ENCODE results near the gene BMAL1. TPM values are rescaled to one million over a fixed set of nuclear protein-coding genes. Genes with fewer than 3 reads are reported as not detected.

BMAL1 gene
- total RNA-seq, 4 donors from 2014 or later, result 19.4 to 87.5 (median 39.7) TPM

GRCh38 chr11:13235895-13236294 is 41.7 kb upstream of the BMAL1 start:
- H3K4me1 ChIP-seq, result no peaks in the 10 kb centered on the region
- H3K36me3 ChIP-seq, result no peaks in the 10 kb centered on the region
- no peak for DNase-seq
- H3K9me3 ChIP-seq, result no peaks in the 10 kb centered on the region
- no peaks in the 10 kb centered on the region for H3K27me3 ChIP-seq
- no peak overlapping the region for H3K27ac ChIP-seq
- TF ChIP-seq, protein P1, sequence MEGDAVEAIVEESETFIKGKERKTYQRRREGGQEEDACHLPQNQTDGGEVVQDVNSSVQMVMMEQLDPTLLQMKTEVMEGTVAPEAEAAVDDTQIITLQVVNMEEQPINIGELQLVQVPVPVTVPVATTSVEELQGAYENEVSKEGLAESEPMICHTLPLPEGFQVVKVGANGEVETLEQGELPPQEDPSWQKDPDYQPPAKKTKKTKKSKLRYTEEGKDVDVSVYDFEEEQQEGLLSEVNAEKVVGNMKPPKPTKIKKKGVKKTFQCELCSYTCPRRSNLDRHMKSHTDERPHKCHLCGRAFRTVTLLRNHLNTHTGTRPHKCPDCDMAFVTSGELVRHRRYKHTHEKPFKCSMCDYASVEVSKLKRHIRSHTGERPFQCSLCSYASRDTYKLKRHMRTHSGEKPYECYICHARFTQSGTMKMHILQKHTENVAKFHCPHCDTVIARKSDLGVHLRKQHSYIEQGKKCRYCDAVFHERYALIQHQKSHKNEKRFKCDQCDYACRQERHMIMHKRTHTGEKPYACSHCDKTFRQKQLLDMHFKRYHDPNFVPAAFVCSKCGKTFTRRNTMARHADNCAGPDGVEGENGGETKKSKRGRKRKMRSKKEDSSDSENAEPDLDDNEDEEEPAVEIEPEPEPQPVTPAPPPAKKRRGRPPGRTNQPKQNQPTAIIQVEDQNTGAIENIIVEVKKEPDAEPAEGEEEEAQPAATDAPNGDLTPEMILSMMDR (IDR thresholded peaks at IDR 0.05), result no peak
- TF ChIP-seq POLR2A (IDR thresholded peaks at IDR 0.05), result no peak
- no peak overlapping the region for H3K4me3 ChIP-seq

- Histone ChIP-seq H3K27me3 (no peaks in the 10 kb centered on the region), H3K27ac (no peak overlapping the region), H3K36me3 (no peaks in the 10 kb centered on the region), H3K4me3 (no peak overlapping the region), H3K4me1 (no peaks in the 10 kb centered on the region), H3K9me3 (no peaks in the 10 kb centered on the region)
- DNase-seq, result no peak
- TF ChIP-seq, protein P1 (IDR thresholded peaks at IDR 0.05), result no peak
- no peak for TF ChIP-seq POLR2A (IDR thresholded peaks at IDR 0.05)
These were observed 41.0 kb upstream of the BMAL1 start for GRCh38 chr11:13236626-13237025.

DNA sequence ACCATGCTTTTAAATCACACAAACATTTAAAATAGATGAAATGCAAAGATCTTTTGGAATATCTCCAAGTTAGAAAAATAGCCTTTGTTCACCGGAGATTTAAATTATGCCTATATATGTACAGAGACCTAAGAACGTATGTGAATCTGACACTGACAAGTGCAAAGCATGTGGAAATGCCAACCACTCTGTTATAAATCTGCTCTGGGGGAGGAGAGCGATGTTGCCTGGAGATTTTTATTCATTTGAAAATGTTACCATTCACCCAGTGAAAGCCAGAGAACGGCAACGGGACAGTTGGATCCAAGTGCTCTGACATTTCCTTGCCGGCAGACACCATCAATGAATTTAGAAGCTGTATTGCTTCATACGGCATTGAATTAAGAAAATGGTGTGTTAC is 39.8 kb upstream of the BMAL1 start:
- no peaks in the 10 kb centered on the region for H3K36me3 ChIP-seq
- no peak for DNase-seq
- no peaks in the 10 kb centered on the region for H3K4me1 ChIP-seq
- H3K27ac ChIP-seq, result no peak overlapping the region
- H3K27me3 ChIP-seq, result no peaks in the 10 kb centered on the region
- no peak for TF ChIP-seq POLR2A (IDR thresholded peaks at IDR 0.05)
- TF ChIP-seq, protein P1 (IDR thresholded peaks at IDR 0.05), result no peak
- H3K9me3 ChIP-seq, result no peaks in the 10 kb centered on the region
- no peak overlapping the region for H3K4me3 ChIP-seq

- Histone ChIP-seq H3K36me3 (no peaks in the 10 kb centered on the region), H3K4me1 (no peaks in the 10 kb centered on the region), H3K9me3 (no peaks in the 10 kb centered on the region), H3K27ac (no peak overlapping the region), H3K4me3 (no peak overlapping the region), H3K27me3 (no peaks in the 10 kb centered on the region)
- TF ChIP-seq, protein P1 (IDR thresholded peaks at IDR 0.05), result peak; percentile 54 to 82 (median 68)
- TF ChIP-seq POLR2A (IDR thresholded peaks at IDR 0.05), result no peak
- DNase-seq, result peak in 2 of 3 donors; percentile 34 to 72
These were observed 38.6 kb upstream of the BMAL1 start for GRCh38 chr11:13238879-13239514.

DNA sequence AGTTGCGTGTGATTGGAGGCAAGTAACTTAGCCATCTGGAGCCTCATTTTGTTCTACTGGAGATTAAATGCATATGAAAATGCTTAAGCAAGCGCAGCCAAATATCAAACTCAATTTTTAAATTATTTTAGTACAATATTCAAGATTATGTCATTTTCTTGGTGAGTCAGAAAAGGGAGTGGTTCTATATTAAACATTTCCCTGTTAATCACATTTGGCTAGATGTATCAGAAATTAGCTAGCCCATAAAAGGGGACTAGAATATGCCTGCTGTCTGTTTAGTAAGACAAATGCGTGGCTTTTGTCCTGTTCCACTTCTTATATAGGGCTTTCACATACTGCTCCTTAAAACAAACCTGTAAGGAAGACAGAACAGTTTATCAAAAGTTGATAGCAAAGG is 35.0 kb upstream of the BMAL1 start:
- no peak overlapping the region for H3K4me3 ChIP-seq
- no peaks in the 10 kb centered on the region for H3K36me3 ChIP-seq
- DNase-seq, result no peak
- no peaks in the 10 kb centered on the region for H3K9me3 ChIP-seq
- TF ChIP-seq, protein P1 (IDR thresholded peaks at IDR 0.05), result no peak
- TF ChIP-seq POLR2A (IDR thresholded peaks at IDR 0.05), result no peak
- H3K4me1 ChIP-seq, result no peaks in the 10 kb centered on the region
- H3K27ac ChIP-seq, result no peak overlapping the region
- H3K27me3 ChIP-seq, result no peaks in the 10 kb centered on the region

Measured in Peyer's patch (tissue), 4 donors.